T follicular helper cell (primary cell): Measurements from ENCODE around the gene CRYBG1.

Source experiments
- DNase-seq: peaks from one replicate; pipeline ENCODE4 v3.0.0-alpha.2; 2020; ENCODE audit warnings: low read depth
- total RNA-seq, 2 experiments: gene quantifications; one replicate each; lab custom pipeline; 2026; lab: John Stamatoyannopoulos, UW

Gene CRYBG1
- total RNA-seq, result 298 to 400 reads per million in 2 experiments

- peak; percentile 58 for DNase-seq
Observed at GRCh38 chr6:106360410-106360988, at the start of gene CRYBG1. Gene CRYBG1, plus strand, starts transcription at chr6:106360717. Its CDS starts 192 bp downstream, at chr6:106360909.

- no peak for DNase-seq
Observed at GRCh38 chr6:106315765-106316374, 44.6 kb upstream of the CRYBG1 start.

- no peak for DNase-seq
Observed at GRCh38 chr6:106316375-106316766, 44.1 kb upstream of the CRYBG1 start.

- DNase-seq, result no peak
Observed at GRCh38 chr6:106318061-106318460, 42.5 kb upstream of the CRYBG1 start.

GRCh38 chr6:106318851-106319250 lies 41.7 kb upstream of the CRYBG1 start:
- DNase-seq, result no peak

GRCh38 chr6:106321940-106322339 lies 38.6 kb upstream of the CRYBG1 start:
- DNase-seq, result no peak

GRCh38 chr6:106324726-106325335 lies 35.7 kb upstream of the CRYBG1 start:
- no peak for DNase-seq

GRCh38 chr6:106325336-106326178 lies 35.0 kb upstream of the CRYBG1 start, which contains the start of gene ATG5:
Gene ATG5, minus strand, starts transcription at chr6:106325760. Its CDS starts 9,552 bp downstream, at chr6:106316208.
- peak; percentile 100 for DNase-seq

GRCh38 chr6:106334646-106335448 lies 25.7 kb upstream of the CRYBG1 start:
- DNase-seq, result peak; percentile 28

GRCh38 chr6:106339334-106340029 lies 21.0 kb upstream of the CRYBG1 start:
- peak; percentile 12 for DNase-seq

GRCh38 chr6:106347219-106347618 lies 13.3 kb upstream of the CRYBG1 start:
- no peak for DNase-seq

GRCh38 chr6:106356378-106356777 lies 4.1 kb upstream of the CRYBG1 start:
- DNase-seq, result no peak

- no peak for DNase-seq
Observed at GRCh38 chr6:106359959-106360409, 533 bp upstream of the CRYBG1 start.

- no peak for DNase-seq
Observed at GRCh38 chr6:106360989-106361430, 493 bp downstream of the CRYBG1 start.

- no peak for DNase-seq
Observed at GRCh38 chr6:106363401-106364138, 3.1 kb downstream of the CRYBG1 start.

- DNase-seq, result no peak
Observed at GRCh38 chr6:106369739-106370138, 9.2 kb downstream of the CRYBG1 start.

GRCh38 chr6:106370639-106371038 lies 10.1 kb downstream of the CRYBG1 start:
- DNase-seq, result no peak

- DNase-seq, result no peak
Observed at GRCh38 chr6:106372838-106373501, 12.5 kb downstream of the CRYBG1 start.

GRCh38 chr6:106373502-106374239 lies 13.2 kb downstream of the CRYBG1 start:
- no peak for DNase-seq
